GM23248 (cell line): ENCODE results near the gene MRPS34. TPM values are rescaled to one million over a fixed set of nuclear protein-coding genes. Genes with fewer than 3 reads are reported as not detected.

Experiments used
- DNase-seq: peaks from one replicate; pipeline ENCODE4 v3.0.0-alpha.2; 2015
- H2AFZ ChIP-seq: fragments of 200-600 bp; sonication (generic); 2 replicates; pipeline ENCODE4 v1.6.1; 2016; ENCODE audit warnings: antibody characterized with exemption
- H3F3A ChIP-seq: fragments of 200-600 bp; sonication (generic); 2 replicates; pipeline ENCODE4 v1.6.1; 2016; ENCODE audit warnings: mild to moderate bottlenecking, antibody characterized with exemption, mixed run types; ENCODE audit not compliant: insufficient read depth
- H3K27ac ChIP-seq: fragments of 200-600 bp; sonication (generic); 2 replicates; pipeline ENCODE4 v1.5.1; 2016; ENCODE audit warnings: mild to moderate bottlenecking
- H3K27me3 ChIP-seq: fragments of 200-600 bp; sonication (generic); replicated peaks from 2 replicates; pipeline ENCODE4 v1.6.1; 2016; ENCODE audit warnings: mild to moderate bottlenecking; ENCODE audit not compliant: insufficient read depth
- H3K36me3 ChIP-seq: fragments of 200-600 bp; sonication (generic); 2 replicates; pipeline ENCODE4 v1.6.1; 2016; ENCODE audit warnings: low read depth, mild to moderate bottlenecking
- H3K4me1 ChIP-seq: fragments of 200-600 bp; sonication (generic); 2 replicates; pipeline ENCODE4 v1.6.1; 2016; ENCODE audit warnings: mild to moderate bottlenecking; ENCODE audit not compliant: insufficient read depth
- H3K4me2 ChIP-seq: fragments of 200-600 bp; sonication (generic); one replicate; pipeline ENCODE4 v1.6.1; 2016; ENCODE audit warnings: mild to moderate bottlenecking; ENCODE audit not compliant: unreplicated experiment
- H3K4me3 ChIP-seq: fragments of 200-600 bp; sonication (generic); 2 replicates; pipeline ENCODE4 v1.5.1; 2016; ENCODE audit warnings: mild to moderate bottlenecking
- H3K79me2 ChIP-seq: fragments of 200-600 bp; sonication (generic); 2 replicates; pipeline ENCODE4 v1.6.1; 2016; ENCODE audit warnings: mild to moderate bottlenecking; ENCODE audit not compliant: insufficient read depth
- H3K9ac ChIP-seq: fragments of 200-600 bp; sonication (generic); 2 replicates; pipeline ENCODE4 v1.6.1; 2016; ENCODE audit warnings: mild to moderate bottlenecking
- H3K9me2 ChIP-seq: fragments of 200-600 bp; sonication (generic); 2 replicates; pipeline ENCODE4 v1.6.1; 2016; ENCODE audit warnings: mixed run types, mild to moderate bottlenecking, moderate library complexity; ENCODE audit not compliant: insufficient read depth
- H3K9me3 ChIP-seq: fragments of 200-600 bp; sonication (generic); one replicate; pipeline ENCODE4 v1.6.1; 2017; ENCODE audit warnings: low read depth
- H4K20me1 ChIP-seq: fragments of 200-600 bp; sonication (generic); 2 replicates; pipeline ENCODE4 v1.6.0; 2016; ENCODE audit not compliant: insufficient read depth
- EZH2 ChIP-seq: fragments of 200-600 bp; sonication (generic); IDR thresholded peaks from 2 replicates; pipeline ENCODE4 v1.6.1; 2018; ENCODE audit warnings: antibody characterized with exemption, mild to moderate bottlenecking; ENCODE audit not compliant: insufficient read depth, poor library complexity, severe bottlenecking
- EZH2phosphoT487 ChIP-seq: fragments of 200-600 bp; sonication (generic); IDR thresholded peaks from 2 replicates; pipeline ENCODE4 v1.6.1; 2018; ENCODE audit warnings: antibody characterized with exemption, moderate library complexity, mild to moderate bottlenecking, low read depth; ENCODE audit not compliant: insufficient read depth
- WGBS, 2 experiments: methylation state at CpG; one replicate each; pipeline ENCODE4 v1.1.6; 2015 to 2017; ENCODE audit warnings: low lambda C conversion rate in 2 of 2, low coverage in 1 of 2; ENCODE audit errors: missing lambda C conversion rate in 2 of 2; 5-methylcytosine and 5-hydroxymethylcytosine counted together
- in situ Hi-C: fragments of 300-500 bp; cut with MboI; formaldehyde crosslinking; loops from 2 replicates; pipeline ENCODE4 v1.15.0; 2020
- polyA plus RNA-seq: library from polyadenylated mRNA; unstranded; fragments of >200 nt; fragmentation: Nextera tagmentation; extraction: Ambion mirVana; gene quantifications from 2 replicates; pipeline ENCODE4 v1.2.1, GENCODE V29; 2016
- total RNA-seq: library from RNA; depleted of rRNA; stranded (reverse); fragments of >200 nt; shearing (Covaris generic); gene quantifications from 2 replicates; pipeline ENCODE4 v1.2.3, GENCODE V29; 2014

Gene MRPS34
- total and polyA plus RNA-seq, 2 experiments from 2014 or later = 96.5 to 119 TPM

GRCh38 chr16:1775846-1776671 lies 3.1 kb upstream of the MRPS34 start:
- Histone ChIP-seq H3K4me2 (no peak overlapping the region), H3K4me1 (0 out of 2 replicates have a peak, but pooled peaks cover 5% of the 10 kb centered on the region), H3K9me3 (no peaks in the 10 kb centered on the region), H3F3A (peaks cover 10% of the 10 kb centered on the region; the same call in 1 of the 2 replicates), H3K27ac (no peak overlapping the region), H3K27me3 (no peaks in the 10 kb centered on the region), H3K36me3 (no peaks in the 10 kb centered on the region), H3K4me3 (no peak overlapping the region), H3K9ac (no peak overlapping the region), H3K9me2 (no peaks in the 10 kb centered on the region), H3K79me2 (peaks cover 46% of the 10 kb centered on the region), H2AFZ (no peak overlapping the region), H4K20me1 (no peaks in the 10 kb centered on the region)
- 84 to 93% methylated on average over 17 to 27 of the region's 28 CpGs for WGBS, 2 experiments
- TF ChIP-seq EZH2 (no peak), EZH2phosphoT487 (no peak)
- in situ Hi-C loops = no loop called here
- DNase-seq = no peak

- Histone ChIP-seq H3K36me3 (no peaks in the 10 kb centered on the region), H3K4me3 (no peak overlapping the region), H3K4me2 (no peak overlapping the region), H3K9ac (peak overlapping the region; percentile 86; the same call in 1 of the 2 replicates), H3K9me3 (no peaks in the 10 kb centered on the region), H2AFZ (no peak overlapping the region), H3K79me2 (peaks cover 38% of the 10 kb centered on the region), H3K9me2 (no peaks in the 10 kb centered on the region), H3K27ac (no peak overlapping the region), H3F3A (peaks cover 6% of the 10 kb centered on the region; the same call in 1 of the 2 replicates), H3K4me1 (peaks cover 6% of the 10 kb centered on the region; the same call in 1 of the 2 replicates), H4K20me1 (no peaks in the 10 kb centered on the region), H3K27me3 (no peaks in the 10 kb centered on the region)
- in situ Hi-C loops = no loop called here
- no peak for DNase-seq
- WGBS, 2 experiments = 88 to 91% methylated on average over 28 to 30 of the region's 30 CpGs
- TF ChIP-seq EZH2phosphoT487 (no peak), EZH2 (no peak)
Measured at GRCh38 chr16:1775006-1775845, 2.3 kb upstream of the MRPS34 start.

GRCh38 chr16:1774448-1774780 lies 1.5 kb upstream of the MRPS34 start:
- TF ChIP-seq EZH2 (no peak), EZH2phosphoT487 (no peak)
- WGBS, 2 experiments = 77 to 81% methylated on average over 7 of the region's 7 CpGs
- peaks cover 11% of the 10 kb centered on the region; the same call in 1 of the 2 replicates for H3F3A ChIP-seq
- H3K36me3 ChIP-seq = no peaks in the 10 kb centered on the region
- peaks cover 38% of the 10 kb centered on the region for H3K79me2 ChIP-seq
- H3K4me3 ChIP-seq = peak overlapping the region; percentile 86
- no peaks in the 10 kb centered on the region for H4K20me1 ChIP-seq
- H3K9me3 ChIP-seq = no peaks in the 10 kb centered on the region
- H3K4me1 ChIP-seq = peaks cover 9% of the 10 kb centered on the region; the same call in 1 of the 2 replicates
- DNase-seq = no peak
- H3K27me3 ChIP-seq = no peaks in the 10 kb centered on the region
- H2AFZ ChIP-seq = no peak overlapping the region
- peak overlapping the region; percentile 93 for H3K4me2 ChIP-seq
- H3K9me2 ChIP-seq = no peaks in the 10 kb centered on the region
- no peak overlapping the region for H3K27ac ChIP-seq
- peak overlapping the region; percentile 86 for H3K9ac ChIP-seq
- in situ Hi-C loops = no loop called here

GRCh38 chr16:1773703-1774447 lies 941 bp upstream of the MRPS34 start:
- 16 to 22% methylated on average over 32 to 36 of the region's 45 CpGs for WGBS, 2 experiments
- peak overlapping the region; percentile 86 for H3K4me3 ChIP-seq
- H3K27me3 ChIP-seq = no peaks in the 10 kb centered on the region
- peaks cover 38% of the 10 kb centered on the region for H3K79me2 ChIP-seq
- peak overlapping the region; percentile 93 for H3K4me2 ChIP-seq
- H3K36me3 ChIP-seq = no peaks in the 10 kb centered on the region
- peak; percentile 69 for DNase-seq
- H3K27ac ChIP-seq = peak overlapping the region; percentile 44; the same call in 1 of the 2 replicates
- no peaks in the 10 kb centered on the region for H4K20me1 ChIP-seq
- TF ChIP-seq EZH2phosphoT487 = no peak
- no peak for TF ChIP-seq EZH2
- in situ Hi-C loops = no loop called here
- peak overlapping the region; percentile 72 for H2AFZ ChIP-seq
- H3F3A ChIP-seq = peaks cover 11% of the 10 kb centered on the region; the same call in 1 of the 2 replicates
- no peaks in the 10 kb centered on the region for H3K9me3 ChIP-seq
- peaks cover 9% of the 10 kb centered on the region; the same call in 1 of the 2 replicates for H3K4me1 ChIP-seq
- no peaks in the 10 kb centered on the region for H3K9me2 ChIP-seq
- peak overlapping the region; percentile 86 for H3K9ac ChIP-seq
